IPS-11a (cell line): Measurements from ENCODE around the gene PDK1.
"Not testable (repeated sequence)": the region's sequence is repeated elsewhere in the genome, so short reads cannot be mapped to it uniquely, and the experiment has no call there.

ENCODE experiments used
- H3K4me3 ChIP-seq: one replicate; pipeline ENCODE4 v1.5.1; 2013; ENCODE audit warnings: low read depth, low read length, control low read depth

The PDK1 gene

DNA sequence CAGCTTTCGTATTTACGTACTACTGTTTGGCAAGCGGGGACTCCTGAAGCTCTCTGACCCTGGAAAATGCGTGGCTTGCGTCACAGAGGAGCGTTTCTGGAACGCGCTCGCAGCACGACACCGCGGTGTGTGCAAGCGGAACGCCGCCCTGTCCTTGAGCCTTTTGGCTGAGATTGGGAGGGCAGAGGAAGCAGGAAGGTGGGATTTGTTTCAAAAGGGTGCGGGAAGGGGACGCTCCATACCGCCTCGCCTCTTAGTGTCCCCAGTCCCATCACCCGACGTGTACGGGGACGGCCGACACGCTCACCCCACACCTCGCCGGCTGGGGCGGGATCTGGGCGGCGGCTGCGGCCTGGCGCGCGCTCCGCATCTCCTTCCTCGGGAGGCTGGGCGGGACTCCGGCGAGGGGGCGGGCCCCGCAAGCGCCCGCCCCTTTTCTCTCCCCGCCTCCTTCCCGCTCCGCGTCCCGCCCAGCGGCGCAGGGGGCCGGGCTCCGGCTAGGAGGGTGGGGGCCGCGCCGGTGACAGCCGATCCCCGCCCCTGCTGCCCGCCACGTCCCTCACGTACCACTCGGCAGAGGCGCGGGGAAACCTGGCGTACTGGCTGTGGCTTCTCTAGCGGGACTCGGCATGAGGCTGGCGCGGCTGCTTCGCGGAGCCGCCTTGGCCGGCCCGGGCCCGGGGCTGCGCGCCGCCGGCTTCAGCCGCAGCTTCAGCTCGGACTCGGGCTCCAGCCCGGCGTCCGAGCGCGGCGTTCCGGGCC lies at the start of gene PDK1:
TSS of gene PDK1 (plus strand) at position 569 of the 762 bp plus-strand sequence. CDS start at position 630, 61 bp downstream.
- H3K4me3 ChIP-seq: peak within 1 kb of the TSS; percentile 88

GRCh38 chr2:172507199-172507598 lies 48.7 kb upstream of the PDK1 start:
- no peak overlapping the region for H3K4me3 ChIP-seq

DNA sequence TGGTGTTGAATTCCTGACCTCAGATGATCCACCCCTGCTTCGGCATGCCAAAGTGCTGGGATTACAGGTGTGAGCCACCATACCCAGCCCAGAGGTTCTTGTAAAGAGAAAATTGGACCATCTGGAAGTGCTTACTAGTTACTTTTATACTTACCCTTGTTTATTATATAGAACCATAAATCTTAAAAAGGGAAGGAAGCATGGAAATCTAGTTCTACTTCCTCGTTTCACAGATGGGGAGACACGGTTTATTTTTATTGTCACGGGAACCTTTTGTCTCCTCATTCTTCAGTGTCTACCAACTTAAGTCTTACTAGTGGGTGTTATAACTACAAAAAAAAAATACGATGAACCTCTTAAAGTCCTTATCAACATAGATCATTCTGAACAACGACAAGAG lies 45.8 kb upstream of the PDK1 start:
- no peak overlapping the region for H3K4me3 ChIP-seq

- H3K4me3 ChIP-seq: no peak overlapping the region
These were observed 45.3 kb upstream of the PDK1 start for GRCh38 chr2:172510548-172510947.

DNA sequence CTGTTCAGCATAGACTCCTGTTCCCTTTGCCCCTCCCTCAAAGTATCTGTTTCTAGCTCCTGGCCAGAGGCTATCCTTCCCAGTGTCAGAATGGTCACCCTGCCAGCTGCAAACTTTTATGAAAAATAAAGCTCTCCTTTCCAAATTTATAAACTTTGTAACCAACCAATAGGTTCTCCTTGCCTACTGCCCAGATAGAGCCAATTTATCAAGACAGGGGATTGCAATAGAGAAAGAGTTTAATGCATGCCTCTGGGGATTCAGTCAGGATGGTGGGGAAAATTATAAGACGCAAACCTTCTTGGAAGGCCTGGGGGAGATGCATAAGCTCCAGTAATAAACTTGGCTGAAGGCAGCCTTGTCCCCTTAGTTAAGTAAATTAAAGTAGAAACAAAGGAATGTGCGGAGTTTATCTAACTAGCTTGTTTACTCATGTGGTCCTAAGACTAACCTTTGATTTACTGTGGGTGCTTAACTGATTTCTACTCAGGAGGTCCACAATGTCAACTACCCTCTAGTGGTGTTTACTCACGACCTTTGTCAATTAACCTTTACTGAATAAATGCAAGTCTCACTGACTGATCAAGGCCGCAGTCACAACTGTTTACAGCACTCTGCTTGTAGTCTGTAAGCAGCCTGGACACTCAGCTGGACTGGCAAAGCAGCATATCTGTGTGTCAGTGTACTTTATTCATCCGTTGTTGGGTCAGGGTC lies 42.9 kb upstream of the PDK1 start:
- no peak overlapping the region for H3K4me3 ChIP-seq

DNA sequence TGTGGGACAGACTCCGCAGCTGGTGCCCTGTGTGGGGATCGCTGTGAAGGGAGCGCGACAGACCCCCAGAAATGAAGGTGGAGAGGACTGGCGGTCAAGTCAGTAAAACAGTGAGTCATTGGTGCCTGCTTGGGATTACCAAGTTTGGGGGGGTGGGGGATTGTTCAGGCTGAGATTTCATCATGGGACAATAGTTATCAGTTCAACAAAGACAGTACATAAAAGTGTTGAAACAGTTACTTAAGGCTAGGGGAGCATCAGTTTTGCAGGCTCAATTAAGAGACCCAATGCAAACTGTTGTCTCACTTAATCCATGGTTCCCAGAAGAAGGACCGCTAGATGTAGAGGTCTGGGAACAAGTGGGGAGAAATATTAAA lies 42.4 kb upstream of the PDK1 start:
- no peak overlapping the region for H3K4me3 ChIP-seq

DNA sequence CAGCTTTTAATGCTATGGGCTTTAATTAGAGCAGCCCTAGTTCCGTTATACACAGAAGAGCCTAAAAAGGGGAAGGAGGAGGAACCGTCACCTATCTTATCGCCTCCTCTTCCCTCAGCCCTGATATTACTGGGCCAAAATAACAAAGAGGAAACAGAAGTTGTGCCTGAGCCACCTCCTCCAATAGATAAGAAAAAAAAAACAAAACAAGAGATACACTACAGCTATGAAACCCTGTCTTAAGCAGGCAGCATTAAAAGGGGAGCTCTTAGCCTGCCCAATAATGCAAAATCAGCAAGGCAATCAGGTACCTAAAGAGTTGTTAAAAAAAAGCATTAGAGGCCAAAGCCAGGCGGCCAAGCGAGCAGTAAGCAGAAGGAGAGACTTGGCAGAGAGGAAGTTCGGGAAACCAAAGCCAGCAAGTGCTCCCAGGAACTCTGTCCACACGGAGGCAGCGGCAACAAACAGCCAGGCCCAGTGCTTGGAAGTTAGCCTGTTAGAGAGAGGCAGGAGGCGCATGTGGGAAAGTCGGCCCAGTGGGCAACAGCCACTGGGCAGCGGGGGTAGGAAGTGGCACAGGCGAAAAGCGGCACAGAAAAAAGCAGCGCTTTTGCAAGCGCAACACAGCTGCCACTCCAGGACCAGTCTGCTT lies 41.8 kb upstream of the PDK1 start:
- no peak overlapping the region for H3K4me3 ChIP-seq

- no peak overlapping the region for H3K4me3 ChIP-seq
These were observed 39.6 kb upstream of the PDK1 start for GRCh38 chr2:172516299-172516698.

DNA sequence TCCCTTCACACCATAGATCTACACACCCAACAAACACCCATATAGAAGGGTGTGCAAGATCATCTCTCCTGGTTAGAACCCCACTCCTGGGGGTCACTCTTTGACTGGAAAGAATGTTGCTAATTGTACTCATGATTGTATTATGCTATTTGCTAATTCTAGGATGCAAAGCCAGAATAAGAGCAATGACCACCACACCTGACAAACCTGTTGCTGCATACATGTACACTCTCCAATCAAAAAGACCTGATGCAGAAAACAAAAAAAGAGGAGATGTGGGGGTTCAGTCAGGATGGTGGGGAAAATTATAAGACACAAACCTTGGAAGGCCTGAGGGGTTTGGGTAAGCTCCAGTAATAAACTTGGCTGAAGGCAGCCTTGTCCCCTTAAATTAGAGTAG lies 36.9 kb upstream of the PDK1 start:
- no peak overlapping the region for H3K4me3 ChIP-seq

- no peak overlapping the region for H3K4me3 ChIP-seq
These were observed 30.3 kb upstream of the PDK1 start for GRCh38 chr2:172525601-172526000.

DNA sequence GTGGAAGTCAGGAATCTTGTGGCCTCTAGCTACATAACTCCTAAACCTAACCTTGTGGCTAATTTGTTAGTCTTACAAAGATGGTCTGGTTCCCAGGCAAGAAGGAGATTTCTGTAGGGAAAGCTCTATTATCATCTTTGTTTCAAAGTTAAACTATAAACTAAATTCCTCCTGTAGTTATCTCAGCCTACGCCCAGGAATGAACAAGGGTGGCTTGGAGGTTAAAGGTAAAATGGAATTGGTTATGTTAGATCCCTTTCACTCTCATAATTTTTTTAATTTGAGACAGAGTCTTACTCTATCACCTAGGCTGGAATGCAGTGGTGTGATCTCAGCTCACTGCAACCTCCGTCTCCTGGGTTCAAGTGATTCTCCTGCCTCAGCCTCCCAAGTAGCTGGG lies 24.6 kb upstream of the PDK1 start:
- H3K4me3 ChIP-seq: no peak overlapping the region

DNA sequence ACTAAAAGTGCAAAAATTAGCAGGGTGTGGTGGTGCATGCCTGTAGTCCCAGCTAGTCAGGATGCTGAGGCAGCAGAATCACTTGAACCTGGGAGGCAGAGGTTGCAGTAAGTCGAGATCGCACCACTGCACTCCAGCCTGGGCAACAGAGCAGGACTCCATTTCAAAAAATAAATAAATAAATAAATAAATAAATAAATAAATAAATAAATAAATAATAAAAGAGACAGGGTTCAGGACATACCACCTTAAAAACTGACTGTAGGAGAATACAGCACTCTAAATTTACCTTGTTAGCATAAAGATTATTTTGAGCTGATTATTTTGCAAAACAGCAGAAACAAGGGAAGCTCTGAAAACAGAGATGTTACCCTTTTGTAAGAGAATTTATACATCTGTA lies 23.4 kb upstream of the PDK1 start:
- not testable (repeated sequence) for H3K4me3 ChIP-seq

DNA sequence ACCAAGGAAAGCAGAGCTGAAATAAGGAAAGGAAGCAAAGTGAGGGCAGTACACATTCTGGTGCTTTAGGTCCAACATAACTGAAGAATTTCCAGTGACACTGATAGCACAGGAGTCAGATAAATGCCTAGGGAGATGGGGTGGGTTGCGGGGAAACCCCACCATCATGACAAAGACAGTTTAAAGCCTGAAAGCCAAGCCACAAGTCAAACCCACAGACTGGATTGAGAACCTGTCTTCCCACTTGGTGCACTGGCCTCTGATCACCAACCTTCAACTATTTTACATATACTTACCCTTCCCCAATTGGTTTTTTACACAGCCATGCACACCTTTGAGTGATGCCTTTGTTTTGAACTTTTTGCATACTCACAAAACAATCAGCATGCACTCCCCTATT lies 22.2 kb upstream of the PDK1 start:
- H3K4me3 ChIP-seq: no peak overlapping the region

GRCh38 chr2:172535119-172535518 lies 20.8 kb upstream of the PDK1 start:
- no peak overlapping the region for H3K4me3 ChIP-seq

DNA sequence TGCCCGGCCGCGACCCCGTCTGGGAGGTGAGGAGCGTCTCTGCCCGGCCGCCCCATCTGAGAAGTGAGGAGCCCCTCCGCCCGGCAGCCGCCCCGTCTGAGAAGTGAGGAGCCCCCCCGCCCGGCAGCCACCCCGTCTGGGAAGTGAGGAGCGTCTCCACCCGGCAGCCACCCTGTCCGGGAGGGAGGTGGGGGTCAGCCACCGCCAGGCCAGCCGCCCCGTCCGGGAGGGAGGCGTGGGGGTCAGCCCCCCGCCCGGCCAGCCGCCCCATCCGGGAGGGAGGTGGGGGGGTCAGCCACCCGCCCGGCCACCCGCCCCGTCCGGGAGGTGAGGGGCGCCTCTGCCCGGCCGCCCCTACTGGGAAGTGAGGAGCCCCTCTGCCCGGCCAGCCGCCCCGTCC lies 18.0 kb upstream of the PDK1 start:
- H3K4me3 ChIP-seq: not testable (repeated sequence)

DNA sequence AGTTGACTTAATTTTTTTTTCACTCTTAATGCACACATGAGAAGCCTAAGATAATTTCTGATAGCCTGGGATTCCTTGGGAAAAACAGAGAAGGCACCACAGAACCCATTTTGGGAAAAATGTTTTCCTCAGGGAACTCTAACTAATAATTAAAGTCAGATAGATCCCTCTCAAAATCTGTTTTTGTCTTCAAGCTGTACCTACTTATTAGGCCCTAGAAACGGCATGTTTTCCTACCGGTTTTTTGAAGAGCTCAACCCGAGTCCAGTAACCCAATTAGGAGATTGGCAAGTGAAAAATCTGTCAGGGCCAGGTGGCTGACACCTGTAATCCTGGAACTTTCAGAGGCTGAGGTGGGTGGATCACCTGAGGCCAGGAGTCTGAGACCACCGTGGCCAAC lies 16.1 kb upstream of the PDK1 start:
- no peak overlapping the region for H3K4me3 ChIP-seq

GRCh38 chr2:172540421-172540820 lies 15.5 kb upstream of the PDK1 start:
- no peak overlapping the region for H3K4me3 ChIP-seq

- no peak overlapping the region for H3K4me3 ChIP-seq
These were observed 10.3 kb upstream of the PDK1 start for GRCh38 chr2:172545408-172546075.

DNA sequence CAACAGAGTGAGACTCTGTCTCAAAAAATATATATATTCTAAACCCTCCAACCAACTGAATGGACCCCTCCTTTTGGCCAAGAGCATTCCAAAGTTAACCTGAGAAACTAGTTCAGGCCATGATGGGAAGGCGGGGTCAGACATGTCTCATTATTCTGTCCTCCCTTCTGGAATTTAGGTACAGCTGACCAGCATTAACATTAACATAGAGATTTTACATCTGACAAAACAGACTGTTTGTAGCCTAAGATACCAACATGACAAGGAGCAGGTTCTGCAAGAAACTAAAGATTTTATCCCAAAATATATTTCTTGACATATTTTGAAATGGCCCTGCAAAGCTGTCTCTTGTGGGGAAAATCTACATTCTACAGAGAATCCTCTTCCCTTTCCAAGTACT lies 6.8 kb upstream of the PDK1 start:
- H3K4me3 ChIP-seq: no peak overlapping the region

- H3K4me3 ChIP-seq: not testable (repeated sequence)
These were observed 6.1 kb upstream of the PDK1 start for GRCh38 chr2:172549802-172550201.

DNA sequence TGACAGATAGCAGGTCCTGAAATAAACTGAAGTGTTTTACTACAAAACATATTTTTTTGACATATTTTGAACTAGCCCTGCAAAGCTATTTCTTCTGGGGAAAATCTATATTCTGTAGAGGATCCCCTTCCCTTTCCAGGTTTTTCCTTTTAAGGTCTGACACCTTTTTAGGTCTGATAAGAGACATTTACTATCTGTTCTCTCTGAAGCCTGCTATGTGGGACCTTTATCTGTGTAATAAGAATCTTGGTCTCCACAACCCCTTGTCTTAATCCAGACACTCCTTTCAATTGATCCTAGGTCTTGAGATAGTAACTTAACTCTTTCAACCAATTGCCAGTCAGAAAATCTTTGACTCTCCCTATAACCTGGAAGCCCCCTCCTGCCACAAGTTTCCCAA lies 5.5 kb upstream of the PDK1 start:
- H3K4me3 ChIP-seq: no peak overlapping the region

DNA sequence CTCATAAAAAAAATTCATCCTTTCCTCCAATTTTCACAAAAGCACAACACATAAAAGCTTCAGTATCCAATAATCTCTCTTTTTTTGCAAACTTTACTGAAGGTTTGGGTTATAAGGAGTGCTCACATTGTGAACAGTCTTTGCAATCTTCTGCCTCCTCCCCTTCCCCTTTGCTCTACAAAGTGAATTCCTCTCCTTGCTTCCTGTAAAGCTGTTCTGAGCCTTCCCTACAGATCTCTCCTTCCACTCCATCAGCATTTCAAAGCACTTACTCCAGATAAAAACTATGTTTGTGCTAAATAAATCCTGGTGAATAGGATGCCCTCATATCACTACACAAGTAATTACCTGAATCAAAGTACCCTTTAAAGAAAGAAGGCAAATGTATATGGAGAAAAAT lies 4.6 kb upstream of the PDK1 start:
- H3K4me3 ChIP-seq: no peak overlapping the region
